Neuronal stem cell (in vitro differentiated cells): Measurements from ENCODE around the gene DCC.
A peak's percentile ranks its signal among the peaks of the same experiment; 100 is the strongest.

ENCODE experiments used
- DNase-seq: peaks from one replicate; pipeline ENCODE4 v3.0.0-alpha.2; 2013; ENCODE audit warnings: low spot score
- H2AFZ ChIP-seq: one replicate; pipeline ENCODE4 v1.6.1; 2013; ENCODE audit warnings: mild to moderate bottlenecking, low read length, inconsistent platforms
- H2AK5ac ChIP-seq: 2 replicates; pipeline ENCODE4 v1.6.1; 2013; ENCODE audit warnings: low read depth, mild to moderate bottlenecking, inconsistent platforms, low read length, moderate library complexity, mixed read lengths
- H2BK120ac ChIP-seq: 2 replicates; pipeline ENCODE4 v1.6.1; 2013; ENCODE audit warnings: low read depth, mild to moderate bottlenecking, inconsistent platforms, low read length, moderate library complexity, mixed read lengths
- H2BK12ac ChIP-seq: one replicate; pipeline ENCODE4 v1.6.1; 2013; ENCODE audit warnings: low read length, inconsistent platforms
- H2BK15ac ChIP-seq: 2 replicates; pipeline ENCODE4 v1.6.1; 2013; ENCODE audit warnings: mild to moderate bottlenecking, low read length, inconsistent platforms, mixed read lengths
- H2BK5ac ChIP-seq: one replicate; pipeline ENCODE4 v1.6.1; 2013; ENCODE audit warnings: inconsistent platforms, mild to moderate bottlenecking, low read length, moderate library complexity
- H3K14ac ChIP-seq: one replicate; pipeline ENCODE4 v1.6.1; 2013; ENCODE audit warnings: low read length, inconsistent platforms
- H3K18ac ChIP-seq: 2 replicates; pipeline ENCODE4 v1.6.1; 2013; ENCODE audit warnings: low read length, inconsistent platforms
- H3K23ac ChIP-seq: 2 replicates; pipeline ENCODE4 v1.6.1; 2013; ENCODE audit warnings: low read depth, mild to moderate bottlenecking, mixed read lengths, low read length, inconsistent platforms; ENCODE audit not compliant: poor library complexity
- H3K27ac ChIP-seq: replicated peaks from 3 replicates; pipeline ENCODE4 v1.5.1; 2013; ENCODE audit warnings: low read length, inconsistent platforms
- H3K27me3 ChIP-seq, 3 experiments: 2 replicates each; pipeline ENCODE4 v1.6.1; 2013; ENCODE audit warnings: low read length in 3 of 3, mild to moderate bottlenecking in 2 of 3, inconsistent platforms in 1 of 3, low read depth in 1 of 3, mixed read lengths in 1 of 3, moderate library complexity in 1 of 3; ENCODE audit not compliant: control insufficient read depth in 3 of 3, insufficient read depth in 3 of 3
- H3K36me3 ChIP-seq, 2 donors: replicated peaks in 1 of 2; 2 replicates each; pipeline ENCODE4 v1.6.1; 2013; ENCODE audit warnings: low read length in 2 of 2; ENCODE audit not compliant: control insufficient read depth in 2 of 2, insufficient read depth in 2 of 2
- H3K4ac ChIP-seq: 2 replicates; pipeline ENCODE4 v1.6.1; 2013; ENCODE audit warnings: inconsistent platforms, mild to moderate bottlenecking, low read length, moderate library complexity
- H3K4me1 ChIP-seq, 2 donors: 1 replicate in 1 of 2; 2 replicates in 1 of 2; pipeline ENCODE4 v1.6.1; 2013; ENCODE audit warnings: low read length in 2 of 2, low read depth in 1 of 2; ENCODE audit not compliant: control insufficient read depth in 2 of 2, insufficient read depth in 1 of 2
- H3K4me2 ChIP-seq: one replicate; pipeline ENCODE4 v1.6.1; 2013; ENCODE audit warnings: mild to moderate bottlenecking, low read length, inconsistent platforms; ENCODE audit not compliant: insufficient read depth, poor library complexity, severe bottlenecking
- H3K4me3 ChIP-seq, 2 donors: 2 replicates each; pipeline ENCODE4 v1.5.1; 2013; ENCODE audit warnings: low read length in 2 of 2, mild to moderate bottlenecking in 2 of 2, inconsistent platforms in 1 of 2, moderate library complexity in 1 of 2
- H3K79me1 ChIP-seq: one replicate; pipeline ENCODE4 v1.6.1; 2013; ENCODE audit warnings: low read depth, mild to moderate bottlenecking, inconsistent platforms, low read length, moderate library complexity
- H3K9ac ChIP-seq: one replicate; pipeline ENCODE4 v1.6.1; 2013; ENCODE audit warnings: mild to moderate bottlenecking, low read depth, low read length, inconsistent platforms; ENCODE audit not compliant: poor library complexity
- H3K9me3 ChIP-seq, 2 donors: replicated peaks in 1 of 2; 2 replicates each; pipeline versions ENCODE3 to v1.6.1; 2013; ENCODE audit warnings: low read length in 2 of 2, mild to moderate bottlenecking in 2 of 2, inconsistent platforms in 1 of 2, low read depth in 1 of 2, mixed read lengths in 1 of 2, moderate library complexity in 1 of 2; ENCODE audit not compliant: control insufficient read depth in 2 of 2, insufficient read depth in 1 of 2
- H4K8ac ChIP-seq: one replicate; pipeline ENCODE4 v1.6.1; 2013; ENCODE audit warnings: low read depth, mild to moderate bottlenecking, inconsistent platforms, low read length, moderate library complexity
- H4K91ac ChIP-seq: one replicate; pipeline ENCODE4 v1.6.1; 2013; ENCODE audit warnings: low read length, low read depth, mild to moderate bottlenecking, inconsistent platforms; ENCODE audit not compliant: poor library complexity
- whole genome bisulfite sequencing, 2 donors: extraction: QIAGEN DNeasy Blood & Tissue Kit; methylation state at CpG; one replicate each; pipeline ENCODE4 v1.1.7; 2013; ENCODE audit warnings: missing lambda C conversion rate in 2 of 2, mixed read lengths in 1 of 2; ENCODE audit not compliant: insufficient read length in 2 of 2, insufficient replicate concordance in 1 of 2; ENCODE audit errors: extremely low coverage in 2 of 2; 5-methylcytosine and 5-hydroxymethylcytosine counted together

Gene DCC

GRCh38 chr18:52749542-52749941 lies 409.5 kb downstream of the DCC start:
- Histone ChIP-seq H3K36me3 (no peaks in the 10 kb centered on the region), H3K9me3 (no peaks in the 10 kb centered on the region), H2AFZ (no peak overlapping the region), H3K23ac (no peak overlapping the region), H3K27me3 (no peaks in the 10 kb centered on the region), H4K8ac (no peak overlapping the region), H2BK12ac (no peak overlapping the region), H3K4ac (no peak overlapping the region), H3K14ac (no peak overlapping the region), H2AK5ac (no peak overlapping the region), H3K18ac (no peak overlapping the region), H3K4me1 (no peaks in the 10 kb centered on the region), H3K27ac (no peak overlapping the region), H2BK5ac (no peak overlapping the region), H3K4me2 (no peak overlapping the region), H3K9ac (no peak overlapping the region), H3K4me3 (no peak overlapping the region), H3K79me1 (no peaks in the 10 kb centered on the region), H2BK120ac (no peak overlapping the region), H4K91ac (no peak overlapping the region), H2BK15ac (no peak overlapping the region)
- no CpG with 5 or more reads among the region's 1 CpG for WGBS, 2 donors
- no peak for DNase-seq

- no peak for DNase-seq
- no peak overlapping the region for H2AK5ac ChIP-seq
- no peak overlapping the region for H3K4me2 ChIP-seq
- H3K36me3 ChIP-seq: no peaks in the 10 kb centered on the region
- no CpG with 5 or more reads among the region's 2 CpGs for WGBS, 2 donors
- H2BK15ac ChIP-seq: no peak overlapping the region
- no peak overlapping the region for H2AFZ ChIP-seq
- H3K9me3 ChIP-seq: no peaks in the 10 kb centered on the region
- no peak overlapping the region for H3K27ac ChIP-seq
- H3K14ac ChIP-seq: no peak overlapping the region
- H3K4ac ChIP-seq: no peak overlapping the region
- no peaks in the 10 kb centered on the region for H3K79me1 ChIP-seq
- H3K27me3 ChIP-seq: no peaks in the 10 kb centered on the region
- no peaks in the 10 kb centered on the region for H3K4me1 ChIP-seq
- no peak overlapping the region for H4K91ac ChIP-seq
- H2BK12ac ChIP-seq: no peak overlapping the region
- H4K8ac ChIP-seq: no peak overlapping the region
- H3K23ac ChIP-seq: no peak overlapping the region
- H3K18ac ChIP-seq: no peak overlapping the region
- H3K4me3 ChIP-seq: no peak overlapping the region
- no peak overlapping the region for H2BK120ac ChIP-seq
- H3K9ac ChIP-seq: no peak overlapping the region
- H2BK5ac ChIP-seq: no peak overlapping the region
Measured at GRCh38 chr18:52750995-52751394, 411.0 kb downstream of the DCC start.

GRCh38 chr18:52764316-52764715 lies 424.3 kb downstream of the DCC start:
- Histone ChIP-seq H3K23ac (no peak overlapping the region), H2AK5ac (no peak overlapping the region), H3K36me3 (no peaks in the 10 kb centered on the region), H2BK5ac (no peak overlapping the region), H3K9ac (no peak overlapping the region), H3K4me1 (no peaks in the 10 kb centered on the region), H3K27me3 (no peaks in the 10 kb centered on the region), H4K91ac (no peak overlapping the region), H3K79me1 (peaks cover 2% of the 10 kb centered on the region), H3K9me3 (peaks cover 0 to 5% of the 10 kb centered on the region in 2 donors), H3K4me2 (no peak overlapping the region), H3K4ac (no peak overlapping the region), H3K4me3 (no peak overlapping the region), H3K18ac (no peak overlapping the region), H3K14ac (no peak overlapping the region), H2BK12ac (no peak overlapping the region), H4K8ac (no peak overlapping the region), H2BK15ac (no peak overlapping the region), H2AFZ (peak overlapping the region; percentile 58), H3K27ac (no peak overlapping the region), H2BK120ac (no peak overlapping the region)
- no CpG with 5 or more reads among the region's 3 CpGs for WGBS, 2 donors
- DNase-seq: no peak

GRCh38 chr18:52766002-52766545 lies 426.1 kb downstream of the DCC start:
- no peaks in the 10 kb centered on the region for H3K79me1 ChIP-seq
- no peak overlapping the region for H3K27ac ChIP-seq
- H3K18ac ChIP-seq: no peak overlapping the region
- no peaks in the 10 kb centered on the region for H3K4me1 ChIP-seq
- no peak overlapping the region for H2AK5ac ChIP-seq
- DNase-seq: no peak
- H3K4ac ChIP-seq: no peak overlapping the region
- no peak overlapping the region for H2BK15ac ChIP-seq
- H4K8ac ChIP-seq: no peak overlapping the region
- no peak overlapping the region for H3K4me3 ChIP-seq
- no CpG with 5 or more reads among the region's 9 CpGs for WGBS, 2 donors
- no peak overlapping the region for H2AFZ ChIP-seq
- H3K23ac ChIP-seq: no peak overlapping the region
- H2BK12ac ChIP-seq: no peak overlapping the region
- no peak overlapping the region for H3K14ac ChIP-seq
- H3K9me3 ChIP-seq: peaks cover 0 to 2% of the 10 kb centered on the region in 2 donors
- H4K91ac ChIP-seq: no peak overlapping the region
- no peak overlapping the region for H3K4me2 ChIP-seq
- H3K36me3 ChIP-seq: no peaks in the 10 kb centered on the region
- no peak overlapping the region for H2BK120ac ChIP-seq
- no peak overlapping the region for H3K9ac ChIP-seq
- H3K27me3 ChIP-seq: no peaks in the 10 kb centered on the region
- H2BK5ac ChIP-seq: no peak overlapping the region
